ENCODE results near the gene PGM5.

PGM5 gene

DNA sequence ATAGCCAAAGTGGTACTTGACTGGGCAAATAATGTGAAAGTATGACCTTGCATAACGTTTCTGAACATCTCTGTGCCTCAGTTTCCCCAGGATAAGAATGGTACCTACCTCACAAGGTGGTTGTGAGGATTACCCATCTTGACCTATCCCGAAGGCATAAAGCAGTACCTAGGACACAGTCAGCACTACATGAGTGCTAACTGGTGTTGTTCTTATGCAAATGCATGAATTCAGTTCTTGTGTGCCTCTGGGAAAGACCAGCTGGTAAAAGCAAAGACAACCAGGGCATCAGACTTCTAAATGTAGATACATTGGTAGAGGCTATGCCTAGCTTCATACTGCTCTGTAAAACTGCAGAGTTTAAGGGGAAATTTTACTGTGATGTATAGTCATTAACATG is 206.1 kb downstream of the PGM5 start:
- TF ChIP-seq FOXP2 (optimal IDR thresholded peaks at IDR 0.05; ENCODE audit: borderline replicate concordance, extremely low read depth, extremely low read length, insufficient read depth) = no peak
- no peak for TF ChIP-seq TAF1 (IDR thresholded peaks at IDR 0.05; ENCODE audit: borderline replicate concordance, insufficient read depth, low read length)
- TF ChIP-seq SIN3A (IDR thresholded peaks at IDR 0.05; ENCODE audit: borderline replicate concordance, insufficient read depth, low read length) = no peak
- no peak for TF ChIP-seq POLR2AphosphoS5 (IDR thresholded peaks at IDR 0.05; ENCODE audit: low read depth, low read length)
- TF ChIP-seq, protein P1, sequence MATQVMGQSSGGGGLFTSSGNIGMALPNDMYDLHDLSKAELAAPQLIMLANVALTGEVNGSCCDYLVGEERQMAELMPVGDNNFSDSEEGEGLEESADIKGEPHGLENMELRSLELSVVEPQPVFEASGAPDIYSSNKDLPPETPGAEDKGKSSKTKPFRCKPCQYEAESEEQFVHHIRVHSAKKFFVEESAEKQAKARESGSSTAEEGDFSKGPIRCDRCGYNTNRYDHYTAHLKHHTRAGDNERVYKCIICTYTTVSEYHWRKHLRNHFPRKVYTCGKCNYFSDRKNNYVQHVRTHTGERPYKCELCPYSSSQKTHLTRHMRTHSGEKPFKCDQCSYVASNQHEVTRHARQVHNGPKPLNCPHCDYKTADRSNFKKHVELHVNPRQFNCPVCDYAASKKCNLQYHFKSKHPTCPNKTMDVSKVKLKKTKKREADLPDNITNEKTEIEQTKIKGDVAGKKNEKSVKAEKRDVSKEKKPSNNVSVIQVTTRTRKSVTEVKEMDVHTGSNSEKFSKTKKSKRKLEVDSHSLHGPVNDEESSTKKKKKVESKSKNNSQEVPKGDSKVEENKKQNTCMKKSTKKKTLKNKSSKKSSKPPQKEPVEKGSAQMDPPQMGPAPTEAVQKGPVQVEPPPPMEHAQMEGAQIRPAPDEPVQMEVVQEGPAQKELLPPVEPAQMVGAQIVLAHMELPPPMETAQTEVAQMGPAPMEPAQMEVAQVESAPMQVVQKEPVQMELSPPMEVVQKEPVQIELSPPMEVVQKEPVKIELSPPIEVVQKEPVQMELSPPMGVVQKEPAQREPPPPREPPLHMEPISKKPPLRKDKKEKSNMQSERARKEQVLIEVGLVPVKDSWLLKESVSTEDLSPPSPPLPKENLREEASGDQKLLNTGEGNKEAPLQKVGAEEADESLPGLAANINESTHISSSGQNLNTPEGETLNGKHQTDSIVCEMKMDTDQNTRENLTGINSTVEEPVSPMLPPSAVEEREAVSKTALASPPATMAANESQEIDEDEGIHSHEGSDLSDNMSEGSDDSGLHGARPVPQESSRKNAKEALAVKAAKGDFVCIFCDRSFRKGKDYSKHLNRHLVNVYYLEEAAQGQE (IDR thresholded peaks at IDR 0.05; ENCODE audit: insufficient read depth in 1 of 2, low read depth in 2 of 2, low read length in 2 of 2) = no peak

DNA sequence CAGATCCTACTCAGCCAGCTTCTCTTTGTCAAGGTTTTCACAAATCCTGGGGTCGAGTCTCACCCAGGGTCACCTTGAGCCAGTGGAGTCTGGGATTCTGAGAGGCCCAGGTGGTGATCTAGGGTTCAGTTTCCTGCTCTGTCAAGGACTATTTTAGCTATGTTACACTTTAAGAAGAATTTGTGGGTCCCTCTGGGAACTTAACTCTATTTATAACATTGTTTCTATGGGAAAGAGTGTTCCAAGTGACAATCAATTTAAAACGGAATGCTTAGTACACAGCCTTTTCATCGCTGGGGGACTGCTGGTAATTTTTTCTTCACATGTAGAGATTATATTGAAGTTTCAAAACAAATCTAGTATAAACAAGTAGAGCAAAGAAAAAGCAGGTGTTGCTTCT is 211.2 kb downstream of the PGM5 start:
- no peak for TF ChIP-seq SIN3A (IDR thresholded peaks at IDR 0.05; ENCODE audit: borderline replicate concordance, insufficient read depth, low read length)
- TF ChIP-seq POLR2AphosphoS5 (IDR thresholded peaks at IDR 0.05; ENCODE audit: low read depth, low read length) = no peak

DNA sequence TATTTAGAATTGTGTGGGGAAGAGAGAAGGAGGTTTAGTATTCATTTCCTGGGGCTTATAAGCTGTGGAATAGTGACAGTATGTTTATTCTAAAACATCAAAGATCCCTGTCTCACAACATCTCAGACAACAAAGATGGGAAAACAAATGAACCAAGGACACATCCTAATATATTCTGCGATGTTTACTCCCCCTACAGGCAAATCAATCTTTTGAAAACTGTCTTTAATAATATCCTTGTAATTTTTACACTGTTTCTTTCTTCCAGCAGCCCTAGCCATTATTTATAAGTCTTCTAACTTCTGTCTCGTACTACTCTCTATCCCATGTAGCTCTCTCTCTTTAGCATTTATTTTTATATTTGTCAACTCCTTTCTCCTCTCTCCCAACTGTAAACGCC is 217.7 kb downstream of the PGM5 start:
- TF ChIP-seq, protein P1 (IDR thresholded peaks at IDR 0.05; ENCODE audit: insufficient read depth in 1 of 2, low read depth in 2 of 2, low read length in 2 of 2) = no peak
- TF ChIP-seq FOXP2 (optimal IDR thresholded peaks at IDR 0.05; ENCODE audit: borderline replicate concordance, extremely low read depth, extremely low read length, insufficient read depth) = no peak

DNA sequence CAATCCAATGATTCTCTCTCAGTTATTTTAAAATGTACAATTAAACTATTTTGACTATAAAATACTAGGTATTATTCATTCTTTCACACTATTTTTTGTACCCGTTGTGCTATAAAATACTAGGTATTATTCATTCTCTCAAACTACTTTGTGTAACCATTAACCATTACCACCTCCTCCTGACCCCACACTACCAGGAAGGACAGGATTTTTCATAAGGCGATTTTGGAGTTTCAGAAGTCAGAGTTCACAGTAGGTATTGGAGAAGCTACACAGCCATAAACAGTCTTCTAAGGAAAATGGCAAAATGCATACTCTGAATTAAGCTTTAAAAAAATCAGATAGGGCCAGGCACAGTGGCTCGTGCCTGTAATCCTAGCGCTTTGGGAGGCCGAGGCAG is 219.4 kb downstream of the PGM5 start:
- no peak for TF ChIP-seq TAF1 (IDR thresholded peaks at IDR 0.05; ENCODE audit: borderline replicate concordance, insufficient read depth, low read length)
- no peak for TF ChIP-seq SIN3A (IDR thresholded peaks at IDR 0.05; ENCODE audit: borderline replicate concordance, insufficient read depth, low read length)
- TF ChIP-seq, protein P1 (IDR thresholded peaks at IDR 0.05; ENCODE audit: insufficient read depth in 1 of 2, low read depth in 2 of 2, low read length in 2 of 2) = no peak
- TF ChIP-seq POLR2AphosphoS5 (IDR thresholded peaks at IDR 0.05; ENCODE audit: low read depth, low read length) = no peak
- TF ChIP-seq FOXP2 (optimal IDR thresholded peaks at IDR 0.05; ENCODE audit: borderline replicate concordance, extremely low read depth, extremely low read length, insufficient read depth) = no peak

DNA sequence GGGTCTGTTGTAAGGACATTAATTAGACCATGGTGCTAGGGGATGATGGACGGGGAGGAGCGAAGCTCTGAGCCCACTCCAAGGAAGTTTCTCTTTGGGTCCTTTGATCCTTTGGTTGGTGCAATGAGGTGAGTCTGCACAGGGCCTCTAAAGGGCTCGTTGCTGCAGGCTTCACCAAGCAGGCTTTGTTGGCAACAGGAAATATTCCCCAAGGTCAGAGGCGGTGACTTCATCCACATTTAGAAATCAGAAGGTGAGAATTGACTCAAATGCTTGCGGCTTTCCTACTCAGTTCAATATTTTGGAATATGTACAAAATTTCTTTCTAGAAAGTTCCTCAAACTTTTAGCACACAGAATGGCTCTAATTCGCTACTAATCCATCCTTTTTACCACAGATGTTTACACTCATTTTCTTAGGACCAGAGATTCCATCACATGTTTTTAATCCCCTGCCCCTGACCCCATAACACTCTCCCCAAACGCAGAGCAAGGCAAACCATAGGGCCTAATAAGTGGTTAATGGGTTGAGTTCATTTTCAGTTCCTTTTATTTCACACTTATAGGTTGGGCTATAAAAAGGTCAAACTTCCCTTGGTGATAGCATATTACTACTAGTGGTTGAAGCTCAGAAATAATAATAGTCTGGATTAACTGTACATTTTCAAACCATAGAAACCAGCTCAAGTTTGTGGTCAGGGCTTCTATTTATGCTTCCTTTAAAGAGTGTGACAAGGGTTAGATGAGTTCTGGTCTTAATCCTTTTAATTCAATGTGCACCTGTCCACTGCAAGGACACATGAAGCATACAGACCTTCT is 221.6 kb downstream of the PGM5 start:
- no peak for TF ChIP-seq POLR2AphosphoS5 (IDR thresholded peaks at IDR 0.05; ENCODE audit: low read depth, low read length)
- TF ChIP-seq SIN3A (IDR thresholded peaks at IDR 0.05; ENCODE audit: borderline replicate concordance, insufficient read depth, low read length) = no peak

Measured in PFSK-1 (cell line).